Loucy (cell line): Measurements from ENCODE around the gene ZNF768.

Experiments
- EZH2phosphoT487 ChIP-seq: fragments of 200-600 bp; IDR thresholded peaks from 2 replicates; pipeline ENCODE4 v1.6.1; 2018; ENCODE audit warnings: antibody characterized with exemption, mild to moderate bottlenecking, moderate library complexity, borderline replicate concordance
- TF ChIP-seq, protein P1 (sequence below): fragments of 200-600 bp; sonication (generic); conservative IDR thresholded peaks from 2 replicates; pipeline ENCODE4 v1.5.1; 2014; ENCODE audit warnings: mild to moderate bottlenecking, antibody characterized with exemption, low read length

DNA sequence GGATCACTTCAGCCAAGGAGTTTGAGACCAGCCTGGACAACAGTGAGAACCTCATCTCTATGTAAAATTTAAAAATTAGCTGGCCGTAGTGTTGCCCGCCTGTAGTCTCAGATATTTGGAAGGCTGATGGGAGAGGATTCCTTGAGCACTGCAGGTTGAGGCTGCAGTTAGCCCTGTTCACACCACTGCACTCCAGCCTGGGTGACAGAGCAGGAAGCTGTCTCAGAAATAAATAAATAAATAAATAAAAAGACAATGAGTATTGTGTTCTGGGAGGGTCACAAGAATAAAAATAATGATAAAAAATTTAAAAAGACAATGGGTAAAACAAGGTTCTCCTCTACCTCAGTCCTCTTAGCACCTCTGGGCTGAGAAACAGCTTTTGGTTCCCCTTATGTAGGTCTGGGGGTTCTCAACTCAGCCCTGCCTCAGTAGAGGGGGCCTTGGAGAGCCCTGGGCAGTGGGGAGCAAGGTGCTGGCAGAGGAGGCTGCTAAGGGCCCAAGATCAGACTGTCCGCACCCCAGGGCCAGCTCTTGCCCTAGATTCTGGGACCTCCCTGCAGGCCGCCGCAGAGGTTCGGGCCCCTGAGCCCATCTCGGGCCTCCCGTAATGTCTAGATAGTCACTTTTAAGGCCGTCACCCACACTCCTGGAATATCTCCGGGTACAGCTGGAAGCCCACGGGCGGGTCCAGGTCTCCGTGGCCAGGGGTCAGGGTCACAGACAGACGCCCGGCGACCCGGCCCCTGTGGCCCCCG, 28.4 kb upstream of the ZNF768 start:
- TF ChIP-seq, protein P1, sequence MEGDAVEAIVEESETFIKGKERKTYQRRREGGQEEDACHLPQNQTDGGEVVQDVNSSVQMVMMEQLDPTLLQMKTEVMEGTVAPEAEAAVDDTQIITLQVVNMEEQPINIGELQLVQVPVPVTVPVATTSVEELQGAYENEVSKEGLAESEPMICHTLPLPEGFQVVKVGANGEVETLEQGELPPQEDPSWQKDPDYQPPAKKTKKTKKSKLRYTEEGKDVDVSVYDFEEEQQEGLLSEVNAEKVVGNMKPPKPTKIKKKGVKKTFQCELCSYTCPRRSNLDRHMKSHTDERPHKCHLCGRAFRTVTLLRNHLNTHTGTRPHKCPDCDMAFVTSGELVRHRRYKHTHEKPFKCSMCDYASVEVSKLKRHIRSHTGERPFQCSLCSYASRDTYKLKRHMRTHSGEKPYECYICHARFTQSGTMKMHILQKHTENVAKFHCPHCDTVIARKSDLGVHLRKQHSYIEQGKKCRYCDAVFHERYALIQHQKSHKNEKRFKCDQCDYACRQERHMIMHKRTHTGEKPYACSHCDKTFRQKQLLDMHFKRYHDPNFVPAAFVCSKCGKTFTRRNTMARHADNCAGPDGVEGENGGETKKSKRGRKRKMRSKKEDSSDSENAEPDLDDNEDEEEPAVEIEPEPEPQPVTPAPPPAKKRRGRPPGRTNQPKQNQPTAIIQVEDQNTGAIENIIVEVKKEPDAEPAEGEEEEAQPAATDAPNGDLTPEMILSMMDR: no peak
- TF ChIP-seq EZH2phosphoT487: no peak
